Measurements from ENCODE around the gene MYPN.
"Not testable (repeated sequence)": the region's sequence is repeated elsewhere in the genome, so short reads cannot be mapped to it uniquely, and the experiment has no call there.

MYPN gene

GRCh38 chr10:68109331-68109730 lies at the start of gene MYPN:
Gene MYPN (plus strand): TSS chr10:68109488. CDS start chr10:68121439, 11,951 bp downstream.
- no peak for DNase-seq (ENCODE audit: low spot score)

GRCh38 chr10:68067029-68067428 lies 42.3 kb upstream of the MYPN start:
- DNase-seq (ENCODE audit: low spot score), result no peak

- no peak for DNase-seq (ENCODE audit: low spot score)
These were observed 41.8 kb upstream of the MYPN start for GRCh38 chr10:68067508-68067907.

GRCh38 chr10:68073631-68074030 lies 35.7 kb upstream of the MYPN start:
- no peak for DNase-seq (ENCODE audit: low spot score)

GRCh38 chr10:68074031-68074774 lies 35.1 kb upstream of the MYPN start:
- DNase-seq (ENCODE audit: low spot score), result no peak

- peak; percentile 91 for DNase-seq (ENCODE audit: low spot score)
These were observed 34.3 kb upstream of the MYPN start, which contains the start of gene HERC4 for GRCh38 chr10:68074775-68075549. Gene HERC4 (minus strand): TSS chr10:68075283. CDS start chr10:68073108, 2,175 bp downstream.

GRCh38 chr10:68075550-68076004 lies 33.7 kb upstream of the MYPN start:
- no peak for DNase-seq (ENCODE audit: low spot score)

- not testable (repeated sequence) for DNase-seq (ENCODE audit: low spot score)
These were observed 33.2 kb upstream of the MYPN start for GRCh38 chr10:68076081-68076480.

GRCh38 chr10:68077026-68077425 lies 32.3 kb upstream of the MYPN start:
- DNase-seq (ENCODE audit: low spot score), result no peak

GRCh38 chr10:68079434-68079833 lies 29.9 kb upstream of the MYPN start:
- no peak for DNase-seq (ENCODE audit: low spot score)

GRCh38 chr10:68080853-68081431 lies 28.3 kb upstream of the MYPN start:
- DNase-seq (ENCODE audit: low spot score), result no peak

- no peak for DNase-seq (ENCODE audit: low spot score)
These were observed 27.4 kb upstream of the MYPN start for GRCh38 chr10:68081916-68082315.

- peak; percentile 31 for DNase-seq (ENCODE audit: low spot score)
These were observed 26.4 kb upstream of the MYPN start for GRCh38 chr10:68082872-68083271.

- no peak for DNase-seq (ENCODE audit: low spot score)
These were observed 25.3 kb upstream of the MYPN start for GRCh38 chr10:68083953-68084352.

- no peak for DNase-seq (ENCODE audit: low spot score)
These were observed 24.8 kb upstream of the MYPN start for GRCh38 chr10:68084469-68084868.

- no peak for DNase-seq (ENCODE audit: low spot score)
These were observed 23.3 kb upstream of the MYPN start for GRCh38 chr10:68086011-68086410.

- DNase-seq (ENCODE audit: low spot score), result no peak
These were observed 22.2 kb upstream of the MYPN start for GRCh38 chr10:68086910-68087684.

- no peak for DNase-seq (ENCODE audit: low spot score)
These were observed 21.4 kb upstream of the MYPN start for GRCh38 chr10:68087685-68088401.

- no peak for DNase-seq (ENCODE audit: low spot score)
These were observed 20.5 kb upstream of the MYPN start for GRCh38 chr10:68088740-68089139.

GRCh38 chr10:68090586-68090985 lies 18.7 kb upstream of the MYPN start:
- no peak for DNase-seq (ENCODE audit: low spot score)

- no peak for DNase-seq (ENCODE audit: low spot score)
These were observed 16.8 kb upstream of the MYPN start for GRCh38 chr10:68092512-68092911.
